Transverse colon (tissue), 4 donors: ENCODE measurements around the gene HAP1. TPM values are rescaled to one million over a fixed set of nuclear protein-coding genes. Genes with fewer than 3 reads are reported as not detected.
"Not testable (repeated sequence)": the region's sequence is repeated elsewhere in the genome, so short reads cannot be mapped to it uniquely, and the experiment has no call there.

Experiments used
- DNase-seq: peaks from one replicate; pipeline ENCODE4 v3.0.0-alpha.2; 2019
- H3K27ac ChIP-seq, 4 donors: fragments of 200-600 bp; sonication (generic); 2 replicates each; pipeline ENCODE4 v1.5.1; 2016 to 2018; ENCODE audit warnings: inconsistent platforms in 4 of 4
- H3K27me3 ChIP-seq: fragments of 200-600 bp; sonication (generic); 2 replicates; pipeline ENCODE4 v1.5.1; 2017; ENCODE audit warnings: inconsistent platforms
- H3K36me3 ChIP-seq, 4 donors: fragments of 200-600 bp; sonication (generic); 2 replicates each; pipeline ENCODE4 v1.5.1; 2017 to 2019; ENCODE audit warnings: inconsistent platforms in 4 of 4
- H3K4me1 ChIP-seq, 4 donors: fragments of 200-600 bp; sonication (generic); 2 replicates each; pipeline ENCODE4 v1.5.1; 2017 to 2020; ENCODE audit warnings: inconsistent platforms in 4 of 4
- H3K4me3 ChIP-seq, 4 donors: fragments of 200-600 bp; sonication (generic); 1 replicate in 1 of 4; 2 replicates in 3 of 4; pipeline versions ENCODE4 v1.5.1 to v1.6.1; 2017 to 2019; ENCODE audit warnings: inconsistent platforms in 4 of 4
- H3K9me3 ChIP-seq, 2 donors: fragments of 200-600 bp; sonication (generic); 2 replicates each; pipeline ENCODE4 v1.5.1; 2017 to 2019; ENCODE audit warnings: inconsistent platforms in 2 of 2
- CTCF ChIP-seq, 5 experiments: fragments of 200-600 bp in 3 of 5; fragments of 450-650 bp in 2 of 5; sonication (generic) in 3 of 5; IDR thresholded peaks; 1 replicate in 2 of 5; 2 replicates in 3 of 5; pipeline ENCODE4 v1.5.1; 2016 to 2017; ENCODE audit warnings: antibody characterized with exemption in 5 of 5, inconsistent platforms in 3 of 5, mild to moderate bottlenecking in 2 of 5, moderate library complexity in 1 of 5
- EP300 ChIP-seq: sonication (generic); formaldehyde crosslinking; IDR thresholded peaks from one replicate; pipeline ENCODE4 v1.6.1; 2017; ENCODE audit warnings: antibody characterized with exemption, low read depth
- POLR2A ChIP-seq: fragments of 450-650 bp; IDR thresholded peaks from one replicate; pipeline ENCODE4 v1.6.1; 2016; ENCODE audit warnings: antibody characterized with exemption, mild to moderate bottlenecking, moderate library complexity
- POLR2AphosphoS5 ChIP-seq, 3 donors: sonication (generic); formaldehyde crosslinking; IDR thresholded peaks; one replicate each; pipeline ENCODE4 v1.6.1; 2016; ENCODE audit warnings: antibody characterized with exemption in 3 of 3
- WGBS, 2 donors: methylation state at CpG; one replicate each; pipeline ENCODE4 v1.1.5; 2018; ENCODE audit warnings: low coverage in 1 of 2; 5-methylcytosine and 5-hydroxymethylcytosine counted together
- in situ Hi-C, 4 donors: fragments of 200-750 bp; cut with MboI; loops; one replicate each; pipeline versions ENCODE4 v1.15.0 to v1.15.1; 2017; ENCODE audit warnings: low sequenced_read_pairs in 3 of 4, low pct_ligation_motif_present in 1 of 4, low pct_unique_long_range_greater_than_20kb in 1 of 4
- intact Hi-C: fragments of 100-400 bp; cut with DNase I; formaldehyde crosslinking; loops from one replicate; pipeline ENCODE4 v1.15.1; 2023; ENCODE audit warnings: low total_unique reads
- total RNA-seq, 4 donors: library from RNA; depleted of rRNA; stranded (reverse); fragments of >200 nt; gene quantifications; one replicate each; pipeline ENCODE4 v1.1.0, GENCODE V29; 2016

Gene HAP1
- total RNA-seq, 4 donors from 2014 or later = 0.55 to 0.79 TPM; not detected in 2

GRCh38 chr17:41707803-41708669 is 26.4 kb downstream of the HAP1 start:
- in situ Hi-C loops (no loop called here), intact Hi-C loops (no loop called here)
- H3K4me3 ChIP-seq = no peak overlapping the region
- no peak overlapping the region for H3K27ac ChIP-seq
- no peaks in the 10 kb centered on the region for H3K4me1 ChIP-seq
- H3K27me3 ChIP-seq = peaks cover 7% of the 10 kb centered on the region
- no peaks in the 10 kb centered on the region for H3K9me3 ChIP-seq
- DNase-seq = no peak
- TF ChIP-seq POLR2AphosphoS5 (IDR thresholded peaks at IDR 0.05) = no peak
- no peak for TF ChIP-seq CTCF (IDR thresholded peaks at IDR 0.05)
- no peak for TF ChIP-seq EP300
- no peak for TF ChIP-seq POLR2A
- 71 to 79% methylated on average over 2 to 10 of the region's 10 CpGs for WGBS, 2 donors
- no peaks in the 10 kb centered on the region for H3K36me3 ChIP-seq

GRCh38 chr17:41705271-41705991 is 29.0 kb downstream of the HAP1 start:
- TF ChIP-seq EP300 = no peak
- no peak for TF ChIP-seq POLR2A
- no peak for TF ChIP-seq POLR2AphosphoS5 (IDR thresholded peaks at IDR 0.05)
- TF ChIP-seq CTCF (IDR thresholded peaks at IDR 0.05) = no peak

GRCh38 chr17:41702712-41703111 is 31.7 kb downstream of the HAP1 start:
- Histone ChIP-seq H3K9me3 (no peaks in the 10 kb centered on the region), H3K27me3 (no peaks in the 10 kb centered on the region), H3K4me1 (peaks cover 0 to 2% (median under 1%) of the 10 kb centered on the region in 4 donors), H3K36me3 (no peaks in the 10 kb centered on the region), H3K27ac (no peak overlapping the region), H3K4me3 (no peak overlapping the region)
- TF ChIP-seq EP300 (no peak), POLR2A (no peak), CTCF (IDR thresholded peaks at IDR 0.05) (no peak), POLR2AphosphoS5 (IDR thresholded peaks at IDR 0.05) (no peak)
- in situ Hi-C loops = no loop called here
- 81 to 87% methylated on average over 8 of the region's 8 CpGs for WGBS, 2 donors
- intact Hi-C loops = no loop called here
- no peak for DNase-seq

More at GRCh38 chr17:41705271-41705991, 29.0 kb downstream of the HAP1 start:
- no peak overlapping the region for H3K4me3 ChIP-seq
- intact Hi-C loops (no loop called here), in situ Hi-C loops (no loop called here)
- H3K27me3 ChIP-seq = no peaks in the 10 kb centered on the region
- no peaks in the 10 kb centered on the region for H3K36me3 ChIP-seq
- H3K27ac ChIP-seq = no peak overlapping the region
- 68 to 69% methylated on average over 9 to 13 of the region's 13 CpGs for WGBS, 2 donors
- H3K9me3 ChIP-seq = no peaks in the 10 kb centered on the region
- no peak for DNase-seq
- H3K4me1 ChIP-seq = no peaks in the 10 kb centered on the region

- H3K4me3 ChIP-seq, H3K9me3 ChIP-seq, in situ Hi-C loops, H3K36me3 ChIP-seq, H3K27ac ChIP-seq, DNase-seq, H3K27me3 ChIP-seq, intact Hi-C loops: not testable (repeated sequence)
- WGBS, 2 donors = 90% methylated on average over 3 of the region's 3 CpGs; no CpG with 5 or more reads in 1 of the 2 donors
- H3K4me1 ChIP-seq = peaks cover 9 to 21% (median 17%) of the 10 kb centered on the region in 4 donors
Observed at GRCh38 chr17:41700843-41701242, 33.6 kb downstream of the HAP1 start.
